GM23338 (cell line): ENCODE results near the gene RALGPS1.

ENCODE experiments used
- CTCF ChIP-seq, 2 experiments: fragments of 200-600 bp in 1 of 2; sonication (generic) in 1 of 2; conservative IDR thresholded peaks; 2 replicates each; pipeline versions ENCODE4 v1.5.1 to v1.6.1; 2016 to 2017; ENCODE audit warnings: antibody characterized with exemption in 2 of 2, low read depth in 2 of 2, mild to moderate bottlenecking in 2 of 2, moderate library complexity in 1 of 2
- EZH2 ChIP-seq: fragments of 200-600 bp; sonication (generic); IDR thresholded peaks from one replicate; pipeline ENCODE4 v1.8.0; 2017; ENCODE audit warnings: antibody characterized with exemption, mild to moderate bottlenecking, low read depth; ENCODE audit not compliant: unreplicated experiment
- JUNB ChIP-seq: IDR thresholded peaks from one replicate; pipeline ENCODE4 v1.6.1; 2016; ENCODE audit warnings: antibody characterized with exemption; ENCODE audit not compliant: unreplicated experiment
- REST ChIP-seq: IDR thresholded peaks from one replicate; pipeline ENCODE4 v1.6.1; 2018; ENCODE audit warnings: antibody characterized with exemption; ENCODE audit not compliant: unreplicated experiment

- TF ChIP-seq CTCF (conservative IDR thresholded peaks at IDR 0.05; ENCODE audit: low read depth in 2 of 2) = no peak
- no peak for TF ChIP-seq REST
- TF ChIP-seq JUNB = no peak
- TF ChIP-seq EZH2 = no peak
Observed at GRCh38 chr9:127007638-127008037, 93.1 kb downstream of the RALGPS1 start.
